AG10803 (cell line): Measurements from ENCODE around the gene GATA5.

Experiments used
- DNase-seq: peaks from one replicate; pipeline ENCODE4 v3.0.0; 2010; ENCODE audit warnings: low read depth
- H3K4me3 ChIP-seq: 2 replicates; pipeline ENCODE4 v1.5.1; 2011; ENCODE audit warnings: mild to moderate bottlenecking, low read length, control low read depth
- CTCF ChIP-seq: conservative IDR thresholded peaks from 2 replicates; pipeline ENCODE4 v1.5.1; 2011; ENCODE audit warnings: mild to moderate bottlenecking, low read length, control low read depth, inconsistent platforms

GATA5 gene

GRCh38 chr20:62448038-62448437 lies 27.8 kb downstream of the GATA5 start:
- DNase-seq = no peak
- no peak overlapping the region for H3K4me3 ChIP-seq
- no peak for TF ChIP-seq CTCF

- no peak overlapping the region for H3K4me3 ChIP-seq
- no peak for TF ChIP-seq CTCF
- no peak for DNase-seq
These were observed 28.6 kb downstream of the GATA5 start for GRCh38 chr20:62446888-62447869.

GRCh38 chr20:62446481-62446880 lies 29.3 kb downstream of the GATA5 start:
- no peak overlapping the region for H3K4me3 ChIP-seq
- DNase-seq = no peak
- TF ChIP-seq CTCF = no peak

GRCh38 chr20:62445553-62446340 lies 30.0 kb downstream of the GATA5 start:
- TF ChIP-seq CTCF = no peak
- DNase-seq = no peak
- no peak overlapping the region for H3K4me3 ChIP-seq

- TF ChIP-seq CTCF = no peak
- DNase-seq = no peak
- no peak overlapping the region for H3K4me3 ChIP-seq
These were observed 31.5 kb downstream of the GATA5 start for GRCh38 chr20:62444286-62444685.

- TF ChIP-seq CTCF = no peak
- no peak for DNase-seq
- H3K4me3 ChIP-seq = no peak overlapping the region
These were observed 33.7 kb downstream of the GATA5 start for GRCh38 chr20:62441987-62442539.
